Measurements from ENCODE around the gene ZDHHC11B.
"Not testable (repeated sequence)": the region's sequence is repeated elsewhere in the genome, so short reads cannot be mapped to it uniquely, and the experiment has no call there.

Gene ZDHHC11B

DNA sequence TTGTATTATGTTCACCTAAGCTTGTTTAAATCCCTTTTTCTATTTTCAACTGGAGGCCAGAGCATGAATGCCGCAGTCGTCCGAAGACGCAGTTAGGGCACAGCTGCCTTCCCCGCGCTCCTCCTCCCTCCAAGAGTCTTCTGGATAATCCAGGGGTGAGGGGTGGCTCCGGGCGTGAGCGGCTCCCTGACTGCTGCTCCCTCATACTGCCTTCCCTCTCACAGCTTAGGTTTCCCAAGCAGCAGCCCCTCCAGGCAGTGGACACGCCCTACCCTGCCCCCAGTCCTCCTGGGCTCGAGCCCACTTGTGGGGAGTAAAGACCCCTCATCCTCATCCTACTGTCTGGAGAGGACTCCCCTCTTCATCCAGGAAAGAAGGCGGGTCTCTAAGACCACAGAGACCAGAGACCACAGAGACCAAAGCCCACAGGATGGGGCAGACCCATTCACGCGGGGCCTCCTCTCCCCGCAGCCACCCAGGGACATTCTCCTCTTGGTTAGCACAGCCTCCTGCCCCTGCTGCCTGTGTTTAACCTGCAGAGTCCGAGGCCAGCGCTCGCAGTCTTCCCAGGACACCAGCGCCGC lies 31.9 kb downstream of the ZDHHC11B start:
- not testable (repeated sequence) for DNase-seq (ENCODE audit: low read depth)

DNA sequence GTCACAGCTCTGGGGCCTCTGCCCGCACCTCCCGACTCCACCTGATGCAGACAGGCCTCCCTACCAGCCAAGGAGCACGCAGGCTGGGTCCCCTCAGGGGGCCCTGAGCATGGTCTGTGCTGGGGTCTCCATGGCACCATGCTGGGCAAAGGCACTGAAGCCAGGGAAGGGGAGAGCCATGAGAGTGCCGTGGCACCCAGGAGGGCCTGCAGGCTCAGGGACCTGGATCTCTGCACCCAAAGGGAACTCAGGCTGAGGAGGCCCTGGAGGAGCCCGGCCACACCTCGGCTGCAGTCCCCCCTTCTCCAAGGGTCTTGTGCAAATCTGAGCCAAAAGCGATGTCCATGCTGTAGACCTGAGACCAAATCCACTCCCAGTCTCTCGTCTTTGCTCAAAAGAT lies 32.5 kb downstream of the ZDHHC11B start:
- DNase-seq (ENCODE audit: low read depth): not testable (repeated sequence)

DNA sequence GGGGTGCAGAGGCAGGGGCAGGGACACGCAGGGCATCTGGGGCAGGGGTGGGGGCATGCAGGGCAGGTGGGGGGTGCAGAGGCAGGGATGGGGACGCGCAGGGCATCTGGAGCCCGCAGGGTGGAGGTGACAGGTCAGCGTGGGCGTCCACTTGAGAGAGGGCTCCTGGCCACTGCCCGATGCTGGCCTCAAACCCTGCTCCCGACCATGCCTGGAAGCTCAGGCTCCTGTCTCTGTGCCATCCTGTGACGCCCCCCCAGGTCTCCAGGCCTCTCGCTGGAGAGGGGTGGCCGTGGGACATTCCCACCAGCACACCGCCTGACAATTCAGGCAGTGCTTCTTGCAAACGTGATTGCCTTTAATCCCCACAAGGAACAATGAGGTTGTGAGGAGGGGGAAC lies 33.0 kb downstream of the ZDHHC11B start:
- DNase-seq (ENCODE audit: low read depth): no peak

DNA sequence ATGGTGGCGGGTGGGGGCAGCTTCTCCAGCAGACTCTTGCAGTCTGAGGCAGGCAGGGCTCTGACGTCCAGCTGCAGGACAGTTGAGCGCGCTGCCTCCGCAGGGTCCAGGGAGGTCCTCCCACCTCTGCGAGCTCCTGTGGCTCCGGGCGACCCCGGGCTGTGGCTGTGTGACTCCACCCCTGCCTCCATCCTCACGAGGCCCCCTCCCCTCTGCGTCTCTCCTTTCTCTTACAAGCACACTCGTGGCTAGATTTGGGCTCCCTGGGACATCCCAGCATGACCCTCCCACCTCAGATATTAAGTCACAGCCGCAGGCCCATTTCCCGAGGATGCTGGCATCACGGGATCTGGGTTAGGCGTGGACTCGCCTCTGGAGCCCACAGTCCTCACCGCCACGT lies 34.3 kb downstream of the ZDHHC11B start:
- not testable (repeated sequence) for DNase-seq (ENCODE audit: low read depth)

DNA sequence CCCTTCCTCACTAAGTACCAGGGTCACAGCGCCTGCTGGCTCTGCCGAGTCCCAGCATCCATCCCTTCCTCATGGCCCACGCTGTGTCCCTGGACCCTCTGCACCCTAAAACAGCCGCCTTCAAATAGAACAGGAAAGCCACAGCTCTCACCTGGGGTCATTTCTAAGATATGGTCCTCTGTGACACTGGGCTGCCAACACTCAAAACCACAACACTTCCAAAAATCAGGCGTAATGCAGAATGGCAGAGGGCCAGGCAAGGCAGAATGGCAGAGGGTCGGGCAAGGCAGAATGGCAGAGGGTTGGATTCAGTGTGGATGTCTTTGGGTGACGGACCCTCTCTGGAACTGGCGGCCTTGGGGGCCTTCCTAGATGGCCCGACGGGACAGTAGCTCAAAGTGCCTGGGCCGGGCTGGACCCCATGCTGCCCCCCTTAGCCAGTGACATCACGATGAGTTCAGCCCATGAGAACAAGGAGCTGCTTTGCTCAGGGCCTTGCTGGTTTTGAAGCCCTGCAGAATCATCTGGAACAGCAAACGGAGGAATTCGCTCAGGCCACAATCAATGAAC lies 35.3 kb downstream of the ZDHHC11B start:
- DNase-seq (ENCODE audit: low read depth): no peak

DNA sequence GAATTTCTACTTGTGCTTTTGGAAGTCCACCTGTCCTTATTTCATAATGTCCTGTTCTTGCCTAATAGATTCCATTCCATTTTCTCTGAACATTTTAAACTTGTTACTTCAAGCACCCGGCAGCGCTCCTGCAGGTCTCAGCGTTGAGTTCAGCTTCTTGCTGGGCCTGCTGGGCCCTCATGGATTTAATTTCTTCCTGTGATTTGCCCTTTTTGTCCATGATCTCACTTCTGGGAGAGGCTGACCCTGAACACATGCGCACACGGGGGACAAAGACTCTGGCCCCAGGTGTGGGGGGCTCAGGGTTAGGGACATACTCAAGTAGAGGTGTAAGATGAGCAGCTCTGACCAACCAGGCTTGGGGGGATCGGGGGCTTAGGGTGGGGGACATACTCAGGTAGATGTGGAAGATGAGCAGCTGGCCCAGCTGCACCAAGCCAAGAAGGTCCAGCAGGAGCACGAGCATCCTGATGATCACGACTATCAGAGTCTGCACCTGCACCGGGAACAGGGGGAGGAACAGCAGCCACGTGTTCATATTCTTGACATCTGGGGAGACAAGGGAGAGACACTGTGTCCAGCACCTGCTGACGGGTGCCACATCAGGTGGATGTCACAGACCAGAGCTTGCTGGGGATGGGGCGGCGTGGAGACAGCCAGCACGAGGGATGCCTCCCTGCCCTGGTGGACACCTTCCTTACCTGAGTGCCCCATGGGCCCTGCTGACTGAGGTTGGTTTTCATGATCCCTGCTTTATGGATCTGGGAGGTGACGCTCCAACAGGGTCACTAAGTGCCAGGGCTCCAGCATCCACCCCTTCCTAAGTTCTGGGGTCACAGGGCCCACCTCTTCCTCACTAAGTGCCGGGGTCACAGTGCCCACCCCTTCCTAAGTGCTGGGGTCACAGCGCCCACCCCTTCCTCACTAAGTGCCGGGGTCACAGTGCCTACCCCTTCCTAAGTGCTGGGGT lies 36.2 kb downstream of the ZDHHC11B start:
- DNase-seq (ENCODE audit: low read depth): not testable (repeated sequence)

DNA sequence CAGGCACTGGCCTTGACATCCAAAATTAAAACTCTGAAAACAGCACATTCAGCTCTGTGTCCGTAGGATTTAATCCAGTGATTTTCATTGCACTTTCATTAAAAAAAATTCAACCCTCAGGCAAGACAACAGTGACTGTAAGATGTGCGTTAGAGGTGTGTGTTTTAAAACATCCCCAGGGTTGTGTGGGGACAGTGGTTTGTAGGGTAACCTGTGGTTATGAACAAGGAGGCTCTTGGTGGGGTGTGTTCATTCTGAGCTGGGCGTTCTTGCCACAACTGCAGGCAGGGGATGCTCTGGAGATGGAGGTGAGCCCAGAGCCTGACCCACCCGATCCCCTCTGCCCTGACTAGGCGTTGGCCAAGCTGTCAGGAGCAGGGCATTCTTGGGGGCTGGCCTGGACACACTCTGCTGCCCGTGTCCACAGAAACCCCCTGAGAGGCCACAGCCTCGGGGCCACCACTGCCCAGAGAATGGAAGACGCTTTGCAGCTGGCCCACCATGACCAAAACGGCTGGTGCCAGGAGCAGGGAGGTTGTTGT lies 37.2 kb downstream of the ZDHHC11B start:
- DNase-seq (ENCODE audit: low read depth): not testable (repeated sequence)

DNA sequence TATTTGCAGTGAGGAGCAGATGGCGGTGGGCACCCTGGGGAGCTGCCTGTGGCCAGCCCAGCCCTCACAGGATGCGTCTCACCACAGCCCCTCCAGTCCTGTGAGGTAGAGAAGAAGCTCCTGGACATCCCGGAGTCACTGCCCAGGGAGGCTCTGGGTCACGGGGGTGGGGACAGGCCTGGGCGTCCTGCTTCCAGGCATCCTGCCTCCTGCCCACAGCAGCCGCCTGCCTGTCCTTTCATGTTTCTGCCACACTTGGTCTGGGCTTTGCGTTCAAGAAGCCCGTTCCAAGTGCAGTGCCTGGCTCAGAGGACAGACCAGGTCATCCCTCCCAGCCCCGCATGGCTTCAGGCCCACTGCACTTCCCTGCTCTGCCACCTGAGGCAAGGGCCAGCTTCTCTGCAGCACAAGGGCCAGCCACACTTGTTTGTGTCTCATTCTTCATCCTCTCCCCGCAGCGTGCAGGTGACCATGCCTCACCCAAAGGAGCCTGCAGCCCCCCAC lies 38.2 kb downstream of the ZDHHC11B start:
- DNase-seq (ENCODE audit: low read depth): no peak

DNA sequence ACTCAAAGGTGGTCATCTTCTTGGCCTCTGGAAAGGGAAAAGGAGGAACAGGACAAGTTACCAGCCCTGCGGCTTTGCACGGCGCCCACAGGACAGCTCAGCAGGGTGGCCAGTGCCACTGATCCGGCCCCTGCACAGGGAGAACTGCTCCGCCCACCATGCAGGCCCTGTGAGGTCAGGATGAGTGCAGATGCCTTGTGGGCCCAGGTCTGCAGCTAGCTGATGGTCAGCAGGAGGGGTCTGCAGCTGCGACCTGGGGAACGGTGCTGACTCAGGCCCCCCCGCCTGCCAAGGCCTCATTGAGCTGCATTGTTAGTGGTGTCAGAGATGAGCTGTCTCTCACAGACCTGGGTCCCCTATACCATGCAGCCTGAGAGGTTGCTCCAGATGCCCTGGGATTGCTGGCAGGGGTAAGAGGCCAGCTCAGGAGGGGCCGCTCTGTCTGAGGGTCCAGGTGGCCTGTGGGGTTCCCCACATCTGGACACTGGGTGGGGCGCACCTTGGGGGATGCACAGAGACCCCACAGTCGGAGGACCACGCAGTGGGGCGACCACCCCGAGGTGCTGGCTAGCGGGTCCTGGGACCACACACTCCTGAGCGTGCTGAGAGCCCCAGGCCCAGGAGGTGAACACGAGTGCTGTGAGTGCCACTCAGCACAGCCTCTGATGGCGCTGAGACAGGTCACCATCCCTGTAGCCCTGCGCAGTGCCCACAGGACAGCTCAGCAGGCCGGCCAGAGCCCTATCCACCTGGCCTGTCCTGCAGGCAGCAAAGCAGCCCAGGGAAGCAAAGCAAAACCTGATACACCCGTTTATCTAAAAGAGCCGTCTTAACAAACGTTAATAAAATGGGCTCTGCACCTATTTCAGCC lies 39.0 kb downstream of the ZDHHC11B start:
- DNase-seq (ENCODE audit: low read depth): not testable (repeated sequence)

DNA sequence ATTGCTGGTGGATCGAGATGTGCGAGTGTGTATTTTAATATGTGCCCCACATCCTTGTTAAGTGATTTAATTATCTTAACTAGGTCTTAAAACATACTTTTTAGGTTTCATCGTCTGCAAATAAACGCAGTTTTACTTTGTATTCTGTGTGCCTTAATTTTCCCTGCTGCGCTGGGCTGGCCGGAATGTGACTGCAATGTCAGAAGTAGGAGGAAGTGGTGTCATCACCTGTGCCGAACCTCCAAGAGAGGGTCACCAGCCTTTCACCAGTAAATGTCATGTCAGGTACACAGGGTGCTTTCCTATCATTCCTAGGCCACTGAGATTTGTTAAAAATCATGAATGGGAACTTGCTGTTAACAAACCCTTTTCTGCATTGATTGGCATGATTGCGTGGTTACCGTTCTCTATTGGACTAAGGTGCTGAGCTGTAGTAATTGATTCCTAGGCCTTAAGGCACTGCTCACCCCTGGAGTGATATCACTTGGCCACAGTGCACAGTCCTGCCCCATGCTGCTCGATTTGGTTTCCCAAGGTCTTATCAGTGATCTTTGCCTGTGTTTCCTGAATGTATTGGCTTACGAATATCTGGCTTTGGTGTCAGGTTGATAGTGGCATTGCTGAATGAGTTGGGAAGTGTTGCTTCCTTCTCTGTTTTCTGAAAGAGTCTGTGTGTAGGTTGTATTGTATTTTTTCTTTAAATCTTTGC lies 40.7 kb downstream of the ZDHHC11B start:
- not testable (repeated sequence) for DNase-seq (ENCODE audit: low read depth)

DNA sequence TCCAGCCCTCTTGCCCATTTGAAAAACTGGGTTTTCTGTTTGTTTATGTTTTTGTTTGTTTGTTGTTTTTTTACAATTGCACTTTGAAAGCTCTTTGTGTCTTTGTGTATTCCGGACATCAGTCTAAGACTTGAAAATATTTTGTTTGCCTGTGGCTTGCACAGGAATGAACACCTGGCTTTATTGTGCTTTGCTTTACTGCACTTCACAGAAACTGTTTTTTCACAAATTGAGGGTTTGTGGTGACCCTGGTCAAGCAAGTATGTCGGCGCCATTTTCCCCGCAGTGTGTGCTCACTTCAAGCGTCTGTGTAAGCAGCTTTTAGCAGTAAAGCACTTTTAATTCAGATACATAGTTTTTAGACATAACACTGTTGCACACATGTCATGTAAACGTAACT lies 42.3 kb downstream of the ZDHHC11B start:
- DNase-seq (ENCODE audit: low read depth): not testable (repeated sequence)

DNA sequence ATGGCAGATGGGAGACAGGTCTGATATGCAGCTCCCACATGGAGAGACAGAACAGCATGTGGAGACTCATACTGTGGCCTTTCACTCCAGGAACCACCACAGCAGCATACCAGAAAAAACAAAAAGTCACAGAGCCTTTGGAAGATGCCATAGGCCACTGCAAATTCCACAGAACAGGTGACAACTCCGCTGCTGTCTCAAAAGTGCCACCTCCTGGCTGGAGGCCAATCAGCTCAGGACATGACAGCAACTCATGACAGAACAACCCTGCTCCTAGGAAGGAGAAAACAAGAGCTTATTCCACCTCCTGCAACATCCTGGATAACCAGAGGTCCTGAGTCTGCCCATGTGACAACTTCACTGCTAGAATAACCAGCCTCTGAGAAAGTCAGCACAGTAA lies 50.4 kb downstream of the ZDHHC11B start:
- not testable (repeated sequence) for DNase-seq (ENCODE audit: low read depth)

DNA sequence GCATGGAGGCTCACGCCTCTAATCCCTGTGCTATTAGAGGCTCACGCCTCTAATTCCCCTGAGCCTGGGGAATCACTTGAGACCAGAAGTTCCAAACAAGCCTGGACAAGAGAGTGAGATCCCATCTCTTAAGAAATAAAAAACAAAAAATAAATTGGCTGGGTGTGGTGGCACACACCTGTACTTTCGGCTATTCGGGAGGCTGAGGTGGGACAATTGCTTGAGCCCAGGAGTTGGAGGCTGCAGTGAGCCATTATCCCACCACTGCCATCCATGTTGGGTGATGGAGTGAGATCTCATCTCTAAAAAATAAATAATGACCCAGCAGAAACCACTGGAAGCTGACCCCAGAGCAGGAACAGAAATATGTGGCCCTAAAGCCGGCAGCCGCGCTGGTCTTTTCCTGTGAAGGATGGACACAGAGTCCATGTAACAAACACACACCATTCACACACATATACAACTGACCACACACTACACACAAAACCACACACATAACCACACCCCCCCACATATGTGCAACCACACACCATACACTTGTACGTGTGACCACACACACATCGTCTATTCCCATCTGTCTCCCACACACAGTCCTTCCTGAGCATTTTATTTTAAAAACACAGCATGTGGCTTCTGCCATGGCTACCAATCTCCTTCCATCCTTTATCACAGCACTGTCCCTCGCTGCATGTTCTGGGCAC lies 51.6 kb downstream of the ZDHHC11B start:
- not testable (repeated sequence) for DNase-seq (ENCODE audit: low read depth)

DNA sequence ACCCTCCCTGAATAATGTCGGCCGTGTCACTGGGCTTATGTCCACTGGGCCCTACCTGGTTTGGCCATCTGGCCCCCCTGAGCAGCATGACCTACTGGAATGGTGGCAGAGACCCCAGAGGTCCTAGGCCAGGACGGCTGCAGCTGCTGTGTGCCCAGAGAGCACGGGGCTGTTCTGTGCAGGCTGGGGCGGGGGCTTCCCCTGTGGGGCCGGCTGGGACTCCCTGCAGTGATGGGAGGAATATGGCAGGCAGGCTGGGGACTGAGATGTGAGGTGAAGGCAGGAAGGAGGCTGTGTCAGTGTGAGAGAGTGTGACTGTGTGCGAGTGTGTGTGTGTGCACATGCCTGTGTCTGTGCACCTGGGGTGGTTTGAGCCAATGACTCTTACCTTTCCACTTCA lies 55.3 kb downstream of the ZDHHC11B start:
- DNase-seq (ENCODE audit: low read depth): not testable (repeated sequence)

DNA sequence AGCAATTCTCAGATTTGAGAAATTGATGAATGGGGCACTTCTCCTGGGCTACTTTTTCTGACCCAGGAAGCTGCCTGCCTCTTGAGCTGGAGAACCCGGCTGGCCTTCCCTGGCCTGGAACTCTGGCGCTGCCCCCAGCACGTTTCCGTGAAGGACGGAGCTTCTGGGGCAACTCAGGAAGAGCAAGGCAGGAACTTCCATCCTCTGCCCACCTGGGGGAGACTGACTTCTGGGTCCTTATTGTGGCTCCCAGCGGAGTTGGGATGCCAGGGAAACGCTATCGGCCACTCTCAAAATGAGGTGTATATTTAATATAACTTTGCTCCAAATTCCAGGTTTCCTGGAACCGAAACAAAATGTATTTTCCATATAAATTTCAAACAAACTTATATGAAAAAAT lies 57.4 kb downstream of the ZDHHC11B start:
- DNase-seq (ENCODE audit: low read depth): not testable (repeated sequence)

DNA sequence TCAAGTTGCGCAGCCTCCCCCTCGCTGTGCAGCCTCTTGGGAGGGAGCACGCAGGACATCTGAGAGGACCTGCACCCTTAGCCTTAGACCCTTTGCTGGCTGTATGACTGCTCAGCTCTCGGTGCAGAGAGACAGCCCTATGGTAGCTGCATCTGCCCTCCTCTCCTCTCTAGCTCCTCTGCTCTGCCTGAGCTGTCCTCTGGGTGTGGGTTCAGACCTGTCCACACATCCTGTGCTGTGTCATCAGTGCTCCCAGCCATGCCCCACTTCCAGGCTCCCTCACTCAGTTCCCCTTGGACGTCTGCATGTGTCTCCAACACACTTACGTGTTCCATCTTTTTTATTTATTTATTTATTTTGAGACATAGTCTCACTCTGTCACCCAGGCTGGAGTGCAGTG lies 60.7 kb downstream of the ZDHHC11B start:
- not testable (repeated sequence) for DNase-seq (ENCODE audit: low read depth)

DNA sequence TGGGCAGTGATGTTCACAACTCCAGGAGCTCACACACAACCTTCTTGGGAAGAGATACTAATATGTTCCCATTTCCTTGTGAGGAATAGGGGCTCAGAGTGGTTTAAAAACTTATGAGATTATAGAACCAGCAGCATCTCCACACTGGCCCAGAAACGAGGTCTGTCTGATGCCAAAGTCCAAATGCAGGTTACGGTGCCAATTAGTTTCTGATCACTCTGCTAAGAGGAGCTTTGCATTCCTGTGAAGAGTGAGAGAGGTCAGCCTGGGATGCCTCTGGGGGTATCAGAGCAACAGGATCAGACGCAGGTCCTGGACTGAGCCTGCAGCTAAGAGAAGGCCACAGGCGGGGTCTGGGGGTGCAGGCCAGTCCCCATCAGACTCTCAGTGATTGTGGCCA lies 61.2 kb downstream of the ZDHHC11B start:
- DNase-seq (ENCODE audit: low read depth): not testable (repeated sequence)

DNA sequence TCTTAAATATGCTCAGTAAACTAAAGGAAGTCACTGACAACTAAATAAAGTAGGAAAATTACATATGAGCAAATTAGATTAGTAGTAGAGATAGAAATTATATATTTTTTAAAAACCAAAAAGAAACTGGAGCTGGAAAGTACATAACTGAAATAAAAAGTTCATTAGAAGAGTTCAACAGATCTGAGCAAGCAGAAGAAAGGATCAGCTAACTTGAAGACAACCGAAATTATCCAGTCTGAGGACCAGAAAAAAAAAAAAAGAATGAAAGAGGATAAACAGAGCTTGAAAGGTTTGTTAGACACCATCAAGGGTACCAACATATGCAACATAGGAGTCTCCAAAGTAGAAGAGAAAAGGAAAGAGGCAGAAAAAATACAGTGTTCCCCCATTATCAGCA lies 65.2 kb downstream of the ZDHHC11B start:
- DNase-seq (ENCODE audit: low read depth): not testable (repeated sequence)

DNA sequence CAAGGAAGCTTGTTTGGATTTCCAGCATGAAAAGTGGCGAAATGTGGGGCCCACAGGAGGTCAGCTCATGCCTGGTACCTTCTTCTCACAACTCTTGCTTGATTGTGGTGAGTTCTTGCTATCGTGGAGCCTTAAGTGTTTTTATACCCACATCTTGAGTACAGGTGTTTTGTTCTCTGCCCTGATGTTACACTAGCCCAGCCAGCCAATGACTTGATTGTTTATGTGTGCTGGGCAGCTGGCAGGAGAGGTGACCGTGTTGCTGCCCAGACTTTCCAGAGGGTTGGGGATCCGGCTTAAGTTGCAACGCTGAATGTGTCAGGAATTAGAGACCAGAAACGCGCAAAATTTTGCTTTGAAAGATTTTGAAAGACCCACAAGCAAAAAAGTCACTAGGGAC lies 67.4 kb downstream of the ZDHHC11B start:
- no peak for DNase-seq (ENCODE audit: low read depth)

DNA sequence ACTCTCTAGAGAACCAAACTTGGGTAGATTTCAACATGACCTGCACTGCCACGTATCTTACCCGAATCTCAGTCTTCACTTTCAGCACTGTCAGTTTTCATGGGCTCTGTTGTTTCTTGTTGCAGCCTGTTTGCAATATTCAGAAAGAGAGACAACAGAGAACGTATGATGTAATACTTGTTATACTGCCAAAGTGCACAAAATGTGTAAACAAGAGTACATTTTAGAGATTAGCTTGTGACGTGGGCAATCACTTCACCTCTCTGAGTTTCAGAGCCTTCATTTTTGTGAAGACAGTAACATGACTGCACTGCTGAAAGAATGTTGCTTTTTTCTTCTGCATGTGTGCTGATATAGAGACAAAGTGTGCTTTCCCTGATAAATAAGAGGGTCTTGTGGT lies 67.8 kb downstream of the ZDHHC11B start:
- DNase-seq (ENCODE audit: low read depth): not testable (repeated sequence)

Measured in HS-5 (cell line).